Neural progenitor cell (in vitro differentiated cells): Measurements from ENCODE around the gene DNASE1L2.

Source experiments
- CTCF ChIP-seq: fragments of 200-600 bp; sonication (generic); IDR thresholded peaks from 2 replicates; pipeline ENCODE4 v1.5.1; 2017; ENCODE audit warnings: antibody characterized with exemption, mild to moderate bottlenecking
- EZH2 ChIP-seq: fragments of 200-600 bp; sonication (generic); IDR thresholded peaks from 2 replicates; pipeline ENCODE4 v1.6.1; 2017; ENCODE audit warnings: antibody characterized with exemption, mild to moderate bottlenecking, moderate library complexity

- TF ChIP-seq EZH2 (no peak), CTCF (no peak)
Measured at GRCh38 chr16:2253293-2253692, 17.0 kb downstream of the DNASE1L2 start.
